Activated CD8-positive, alpha-beta T cell treated with anti-CD3 and anti-CD28 coated beads for 36 hours (primary cell): ENCODE results near the gene RFPL3. TPM values are rescaled to one million over a fixed set of nuclear protein-coding genes. Genes with fewer than 3 reads are reported as not detected.

Experiments used
- ATAC-seq: fragments of 200-7000 bp; cut with Tn5 transposase; one replicate; pipeline ENCODE4 v1.10.0; 2021; ENCODE audit warnings: mild to moderate bottlenecking, moderate library complexity
- CTCF ChIA-PET: fragments of 350-600 bp; sonication (Branson Sonifier 250); formaldehyde crosslinking; loops from one replicate; lab custom pipeline; 2021; ENCODE audit warnings: antibody characterized with exemption; lab: Charles Lee
- POLR2A ChIA-PET: fragments of 350-600 bp; sonication (Branson Sonifier 250); formaldehyde crosslinking; loops from one replicate; lab custom pipeline; 2021; ENCODE audit warnings: antibody characterized with exemption; lab: Charles Lee
- DNase-seq: peaks from one replicate; pipeline ENCODE4 v3.0.0-alpha.2; 2020
- H3K27ac Mint-ChIP-seq: one replicate; pipeline ENCODE4 v1.8.0; 2021; ENCODE audit warnings: mild to moderate bottlenecking, mixed read lengths
- H3K27me3 Mint-ChIP-seq: one replicate; pipeline ENCODE4 v1.8.0; 2021; ENCODE audit warnings: mixed read lengths
- H3K36me3 Mint-ChIP-seq: one replicate; pipeline ENCODE4 v1.8.0; 2021; ENCODE audit warnings: low read depth, mixed read lengths
- H3K4me1 Mint-ChIP-seq: one replicate; pipeline ENCODE4 v1.8.0; 2021; ENCODE audit warnings: low read depth, mixed read lengths
- H3K4me3 Mint-ChIP-seq: one replicate; pipeline ENCODE4 v1.8.0; 2021; ENCODE audit warnings: mild to moderate bottlenecking, moderate library complexity, mixed read lengths
- H3K9me3 Mint-ChIP-seq: one replicate; pipeline ENCODE4 v1.8.0; 2021; ENCODE audit warnings: mixed read lengths
- intact Hi-C: fragments of 100-400 bp; cut with micrococcal nuclease; formaldehyde crosslinking; loops from one replicate; pipeline ENCODE4 v1.10.0; 2022
- total RNA-seq, 2 experiments: library from RNA; stranded (reverse); gene quantifications; one replicate each; pipeline ENCODE4 v1.2.3, GENCODE V29; 2021
- TF ChIP-seq, protein P1 (sequence below): fragments of 200-600 bp; IDR thresholded peaks from one replicate; pipeline ENCODE4 v1.8.0; 2022; ENCODE audit warnings: antibody characterized with exemption, mild to moderate bottlenecking

RFPL3 gene
- total RNA-seq, 2 experiments from 2014 or later = not detected

GRCh38 chr22:32333141-32333768, 24.4 kb upstream of the RFPL3 start:
- ATAC-seq (no peak), DNase-seq (no peak)
- POLR2A ChIA-PET = no interaction called here
- CTCF ChIA-PET = no interaction called here
- Mint-ChIP-seq H3K9me3 (no peaks in the 10 kb centered on the region), H3K27ac (no peak overlapping the region), H3K27me3 (peaks cover 14% of the 10 kb centered on the region), H3K36me3 (no peaks in the 10 kb centered on the region), H3K4me3 (no peak overlapping the region), H3K4me1 (no peaks in the 10 kb centered on the region)
- intact Hi-C loops = no loop called here
- TF ChIP-seq, protein P1, sequence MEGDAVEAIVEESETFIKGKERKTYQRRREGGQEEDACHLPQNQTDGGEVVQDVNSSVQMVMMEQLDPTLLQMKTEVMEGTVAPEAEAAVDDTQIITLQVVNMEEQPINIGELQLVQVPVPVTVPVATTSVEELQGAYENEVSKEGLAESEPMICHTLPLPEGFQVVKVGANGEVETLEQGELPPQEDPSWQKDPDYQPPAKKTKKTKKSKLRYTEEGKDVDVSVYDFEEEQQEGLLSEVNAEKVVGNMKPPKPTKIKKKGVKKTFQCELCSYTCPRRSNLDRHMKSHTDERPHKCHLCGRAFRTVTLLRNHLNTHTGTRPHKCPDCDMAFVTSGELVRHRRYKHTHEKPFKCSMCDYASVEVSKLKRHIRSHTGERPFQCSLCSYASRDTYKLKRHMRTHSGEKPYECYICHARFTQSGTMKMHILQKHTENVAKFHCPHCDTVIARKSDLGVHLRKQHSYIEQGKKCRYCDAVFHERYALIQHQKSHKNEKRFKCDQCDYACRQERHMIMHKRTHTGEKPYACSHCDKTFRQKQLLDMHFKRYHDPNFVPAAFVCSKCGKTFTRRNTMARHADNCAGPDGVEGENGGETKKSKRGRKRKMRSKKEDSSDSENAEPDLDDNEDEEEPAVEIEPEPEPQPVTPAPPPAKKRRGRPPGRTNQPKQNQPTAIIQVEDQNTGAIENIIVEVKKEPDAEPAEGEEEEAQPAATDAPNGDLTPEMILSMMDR = no peak

DNA sequence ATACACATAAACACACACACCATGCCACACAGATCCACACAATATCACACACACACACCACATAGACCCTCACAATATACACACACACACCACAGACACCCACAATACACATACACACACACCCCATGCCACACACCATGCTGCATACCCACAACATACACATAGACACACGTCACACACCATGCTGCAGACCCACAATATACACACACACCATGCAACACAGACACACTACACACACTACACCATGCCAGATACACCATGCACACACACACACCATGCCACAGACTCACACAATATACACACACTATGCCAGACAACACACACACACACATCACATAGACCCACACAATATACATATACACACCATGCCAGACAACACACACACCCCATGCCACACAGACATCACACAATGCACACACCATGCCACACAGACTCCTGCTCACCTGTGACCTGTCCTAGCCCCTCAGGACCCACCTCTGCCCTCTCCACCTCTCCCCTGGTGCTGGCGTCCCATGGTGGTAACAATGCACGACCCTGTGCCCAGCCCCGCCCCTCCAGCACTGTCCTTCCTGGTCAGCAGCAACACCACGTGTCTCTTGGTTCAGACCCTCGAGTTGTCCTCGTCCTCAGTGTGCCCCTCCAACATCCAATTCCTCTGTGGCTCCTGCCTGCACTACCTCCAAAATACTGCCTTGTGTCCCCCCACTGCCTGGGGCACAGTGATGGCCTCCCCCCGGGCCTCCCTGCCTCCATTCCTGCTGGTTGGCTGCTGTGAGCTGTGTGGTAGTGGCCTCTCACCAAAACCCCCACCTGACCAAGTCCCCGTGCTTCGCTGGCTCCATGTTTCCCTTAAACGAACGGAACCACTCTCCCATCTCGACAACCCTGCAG, 23.7 kb upstream of the RFPL3 start:
- no peaks in the 10 kb centered on the region for H3K36me3 Mint-ChIP-seq
- DNase-seq (no peak), ATAC-seq (no peak)
- H3K4me3 Mint-ChIP-seq = no peak overlapping the region
- TF ChIP-seq, protein P1 = no peak
- H3K4me1 Mint-ChIP-seq = no peaks in the 10 kb centered on the region
- ChIA-PET POLR2A (no interaction called here), CTCF (no interaction called here)
- no peak overlapping the region for H3K27ac Mint-ChIP-seq
- H3K27me3 Mint-ChIP-seq = peaks cover 14% of the 10 kb centered on the region
- no peaks in the 10 kb centered on the region for H3K9me3 Mint-ChIP-seq
- intact Hi-C loops = no loop called here

DNA sequence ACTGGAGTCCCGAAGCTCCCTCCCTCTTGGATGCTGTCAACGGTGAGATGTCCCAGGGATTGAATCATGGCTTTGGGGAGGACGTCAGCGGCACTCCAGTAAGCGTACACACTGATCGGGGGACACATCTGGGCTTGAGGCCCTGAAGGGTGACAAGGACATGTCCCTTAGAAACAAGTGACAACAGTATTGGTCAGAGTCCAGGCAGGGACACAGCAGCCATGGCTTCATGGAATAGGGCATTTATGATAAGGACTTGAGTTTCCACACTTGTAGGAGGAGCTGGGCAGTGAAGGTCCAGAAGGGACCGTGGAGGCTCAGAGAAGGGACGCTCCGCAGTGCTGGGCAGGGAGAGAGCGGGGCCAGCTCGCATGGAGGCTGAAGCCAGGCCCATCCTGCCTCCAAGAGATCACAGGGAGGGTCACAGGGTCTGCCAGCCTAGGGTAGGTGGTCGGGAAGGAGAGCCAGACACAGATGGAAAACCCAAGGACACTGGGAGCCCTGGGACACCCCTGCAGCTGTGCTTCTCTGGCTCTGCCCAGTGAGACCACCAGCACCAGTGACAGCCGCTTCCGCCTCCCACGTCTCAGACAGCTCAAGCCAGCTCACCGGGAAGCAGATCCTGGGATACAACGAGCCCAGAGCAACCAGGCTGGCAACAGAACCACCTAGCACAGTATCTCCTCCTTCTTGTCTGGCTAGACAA, 22.9 kb upstream of the RFPL3 start:
- ATAC-seq = no peak
- no peak overlapping the region for H3K27ac Mint-ChIP-seq
- CTCF ChIA-PET = no interaction called here
- H3K27me3 Mint-ChIP-seq = peaks cover 14% of the 10 kb centered on the region
- no peaks in the 10 kb centered on the region for H3K36me3 Mint-ChIP-seq
- intact Hi-C loops = no loop called here
- POLR2A ChIA-PET = no interaction called here
- H3K4me3 Mint-ChIP-seq = no peak overlapping the region
- H3K4me1 Mint-ChIP-seq = no peaks in the 10 kb centered on the region
- TF ChIP-seq, protein P1 = no peak
- H3K9me3 Mint-ChIP-seq = no peaks in the 10 kb centered on the region
- DNase-seq = no peak

DNA sequence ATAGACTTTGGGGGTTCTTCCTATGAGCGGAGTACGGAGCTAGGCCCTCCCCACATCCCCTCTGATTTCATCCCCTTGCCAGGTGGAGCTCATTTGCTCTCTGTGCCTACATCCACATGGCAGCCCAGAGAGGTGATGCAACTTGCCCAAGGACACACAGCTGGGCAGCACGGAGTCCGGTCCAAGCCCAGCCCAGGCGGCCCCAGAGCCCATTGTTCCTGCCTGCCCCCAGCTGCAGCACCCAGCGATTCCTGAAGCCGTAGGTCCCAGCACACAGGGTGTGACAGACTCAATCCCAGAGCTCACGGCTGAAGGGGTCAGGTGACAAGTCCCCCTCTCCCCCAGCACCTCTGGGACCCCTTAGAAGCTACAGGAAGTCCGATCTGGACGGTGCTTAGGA, 22.2 kb upstream of the RFPL3 start:
- no peak for ATAC-seq
- H3K9me3 Mint-ChIP-seq = no peaks in the 10 kb centered on the region
- no peak for DNase-seq
- H3K36me3 Mint-ChIP-seq = no peaks in the 10 kb centered on the region
- CTCF ChIA-PET = no interaction called here
- POLR2A ChIA-PET = no interaction called here
- TF ChIP-seq, protein P1 = no peak
- H3K27ac Mint-ChIP-seq = no peak overlapping the region
- no peak overlapping the region for H3K4me3 Mint-ChIP-seq
- intact Hi-C loops = no loop called here
- H3K27me3 Mint-ChIP-seq = peaks cover 12% of the 10 kb centered on the region
- H3K4me1 Mint-ChIP-seq = no peaks in the 10 kb centered on the region
